CD14-positive monocyte (primary cell): Measurements from ENCODE around the gene ROGDI. TPM values are rescaled to one million over a fixed set of nuclear protein-coding genes. Genes with fewer than 3 reads are reported as not detected.

Source experiments
- DNase-seq, 3 donors: peaks; one replicate each; pipeline ENCODE4 v3.0.0-alpha.2; 2011 to 2022
- H2AFZ ChIP-seq: 2 replicates; pipeline ENCODE4 v1.6.0; 2012; ENCODE audit warnings: mild to moderate bottlenecking, low read depth, low read length, inconsistent platforms; ENCODE audit not compliant: insufficient read depth, poor library complexity, severe bottlenecking
- H3K27ac ChIP-seq, 2 donors: 1 replicate in 1 of 2; 2 replicates in 1 of 2; pipeline ENCODE4 v1.5.1; 2012 to 2013; ENCODE audit warnings: low read length in 2 of 2, control low read depth in 1 of 2, inconsistent platforms in 1 of 2, low read depth in 1 of 2, mild to moderate bottlenecking in 1 of 2
- H3K27me3 ChIP-seq, 2 donors: one replicate each; pipeline versions ENCODE4 v1.6.0 to v1.6.1; 2011 to 2013; ENCODE audit warnings: low read length in 2 of 2; ENCODE audit not compliant: control insufficient read depth in 2 of 2, insufficient read depth in 2 of 2
- H3K36me3 ChIP-seq, 2 donors: replicated peaks in 1 of 2; 1 replicate in 1 of 2; 2 replicates in 1 of 2; pipeline versions ENCODE4 v1.5.1 to v1.6.1; 2012 to 2013; ENCODE audit warnings: low read length in 2 of 2, control low read depth in 1 of 2, inconsistent platforms in 1 of 2, mild to moderate bottlenecking in 1 of 2; ENCODE audit not compliant: insufficient read depth in 2 of 2, control insufficient read depth in 1 of 2
- H3K4me1 ChIP-seq, 2 donors: 1 replicate in 1 of 2; 2 replicates in 1 of 2; pipeline versions ENCODE4 v1.5.1 to v1.6.1; 2012 to 2013; ENCODE audit warnings: low read length in 2 of 2, control low read depth in 1 of 2, inconsistent platforms in 1 of 2, mild to moderate bottlenecking in 1 of 2, moderate library complexity in 1 of 2; ENCODE audit not compliant: insufficient read depth in 2 of 2, control insufficient read depth in 1 of 2
- H3K4me2 ChIP-seq: replicated peaks from 2 replicates; pipeline ENCODE3; 2012; ENCODE audit warnings: low read length, moderate library complexity, mild to moderate bottlenecking; ENCODE audit not compliant: poor library complexity, severe bottlenecking; ENCODE audit errors: extremely low read depth
- H3K4me3 ChIP-seq, 3 experiments: fragments of 200-600 bp in 1 of 3; sonication (generic) in 1 of 3; replicated peaks in 1 of 3; 1 replicate in 2 of 3; 2 replicates in 1 of 3; pipeline ENCODE4 v1.5.1; 2011 to 2013; ENCODE audit warnings: low read length in 3 of 3, mild to moderate bottlenecking in 3 of 3, control low read depth in 2 of 3, low read depth in 2 of 3, inconsistent platforms in 1 of 3, moderate library complexity in 1 of 3
- H3K79me2 ChIP-seq: 2 replicates; pipeline ENCODE4 v1.6.0; 2012; ENCODE audit warnings: mild to moderate bottlenecking, control low read depth, inconsistent platforms, low read length, moderate library complexity; ENCODE audit not compliant: insufficient read depth
- H3K9ac ChIP-seq: 2 replicates; pipeline ENCODE4 v1.6.0; 2017; ENCODE audit warnings: low read length, mild to moderate bottlenecking; ENCODE audit not compliant: insufficient read depth, poor library complexity, severe bottlenecking
- H3K9me3 ChIP-seq, 2 donors: replicated peaks in 1 of 2; 1 replicate in 1 of 2; 2 replicates in 1 of 2; pipeline versions ENCODE4 v1.5.1 to v1.6.1; 2012 to 2013; ENCODE audit warnings: low read length in 2 of 2, control low read depth in 1 of 2; ENCODE audit not compliant: control insufficient read depth in 1 of 2, insufficient read depth in 1 of 2
- H4K20me1 ChIP-seq: 2 replicates; pipeline ENCODE4 v1.6.0; 2012; ENCODE audit warnings: mild to moderate bottlenecking, low read length, control low read depth, moderate library complexity; ENCODE audit not compliant: insufficient read depth
- H3K27ac Mint-ChIP-seq, 7 donors: one replicate each; pipeline ENCODE4 v1.8.0; 2020; ENCODE audit warnings: mild to moderate bottlenecking in 7 of 7, mixed read lengths in 7 of 7, moderate library complexity in 6 of 7, inconsistent platforms in 2 of 7
- H3K27me3 Mint-ChIP-seq, 3 donors: one replicate each; pipeline ENCODE4 v1.8.0; 2021 to 2022; ENCODE audit warnings: low read depth in 3 of 3, mild to moderate bottlenecking in 3 of 3, mixed read lengths in 3 of 3, moderate library complexity in 3 of 3, inconsistent platforms in 1 of 3
- H3K36me3 Mint-ChIP-seq, 2 donors: one replicate each; pipeline ENCODE4 v1.8.0; 2020; ENCODE audit warnings: mixed read lengths in 2 of 2, inconsistent platforms in 1 of 2, mild to moderate bottlenecking in 1 of 2
- H3K4me1 Mint-ChIP-seq: one replicate; pipeline ENCODE4 v1.8.0; 2020; ENCODE audit warnings: mild to moderate bottlenecking, mixed read lengths
- H3K4me3 Mint-ChIP-seq, 2 donors: one replicate each; pipeline ENCODE4 v1.8.0; 2020; ENCODE audit warnings: mild to moderate bottlenecking in 2 of 2, mixed read lengths in 2 of 2, moderate library complexity in 1 of 2
- H3K9me3 Mint-ChIP-seq, 7 donors: one replicate each; pipeline ENCODE4 v1.8.0; 2020 to 2022; ENCODE audit warnings: mixed read lengths in 7 of 7, mild to moderate bottlenecking in 6 of 7, moderate library complexity in 6 of 7, inconsistent platforms in 2 of 7
- WGBS: methylation state at CpG from one replicate; pipeline ENCODE4 v1.1.5; 2013; ENCODE audit warnings: missing lambda C conversion rate; ENCODE audit not compliant: insufficient coverage; 5-methylcytosine and 5-hydroxymethylcytosine counted together
- intact Hi-C, 2 donors: fragments of 100-400 bp; cut with micrococcal nuclease; formaldehyde crosslinking; loops; one replicate each; pipeline versions ENCODE4 v1.15.0 to v1.15.1; 2023
- polyA plus RNA-seq, 3 donors: library from polyadenylated mRNA; depleted of rRNA in 1 of 3; unstranded in 2 of 3; stranded (reverse) in 1 of 3; fragments of 300-500 nt in 2 of 3; fragments of >200 nt in 1 of 3; fragmentation: Illumina TruSeq in 2 of 3; gene quantifications; 1 replicate in 2 of 3; 2 replicates in 1 of 3; pipeline ENCODE4 v1.2.3, GENCODE V29; 2012 to 2021
- TF ChIP-seq, protein P1 (sequence below): fragments of 200-600 bp; IDR thresholded peaks from one replicate; pipeline ENCODE4 v1.8.0; 2022; ENCODE audit warnings: antibody characterized with exemption, mild to moderate bottlenecking

The ROGDI gene
- polyA plus RNA-seq, 3 donors = 40.9 to 126 (median 54.4) TPM

DNA sequence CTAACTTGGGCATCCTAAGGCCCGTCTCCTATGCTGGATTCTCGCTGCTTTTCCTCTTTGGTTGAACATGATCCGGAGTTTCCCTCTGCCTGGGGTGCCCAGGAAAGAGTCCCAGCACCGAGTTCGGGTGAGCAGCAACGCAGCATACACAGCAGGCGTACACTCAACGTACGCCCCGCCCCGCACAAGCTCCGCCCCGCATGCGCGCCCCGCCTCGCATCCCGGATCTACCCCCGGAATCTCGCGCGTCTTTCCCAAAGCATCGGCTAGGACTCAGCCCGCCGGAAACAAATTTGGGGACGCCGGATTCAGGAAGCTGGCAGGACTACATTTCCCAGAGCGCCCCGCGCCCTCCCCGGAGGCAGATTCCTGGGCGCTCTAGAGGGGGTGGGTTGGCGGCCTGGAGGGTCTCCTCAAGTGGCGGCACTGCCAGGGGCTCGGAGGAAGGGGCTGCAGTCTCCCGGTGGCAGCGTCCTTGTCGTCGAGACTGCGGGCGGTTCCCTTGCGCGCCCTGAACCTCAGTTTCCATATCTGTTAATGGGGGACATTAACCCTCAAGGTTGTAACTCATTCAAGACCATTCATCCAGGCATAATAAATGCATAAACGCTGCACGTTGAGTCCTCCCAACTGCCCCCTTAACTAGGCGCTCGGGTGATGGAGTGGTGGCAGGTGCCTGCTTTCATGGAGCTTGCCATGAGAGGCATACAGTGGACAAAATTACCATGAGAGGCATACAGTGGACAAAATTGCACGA is 33.7 kb downstream of the ROGDI start:
- peaks cover 4 to 5% of the 10 kb centered on the region in 2 donors for H3K36me3 ChIP-seq
- H3K9me3 Mint-ChIP-seq = no peaks in the 10 kb centered on the region
- peaks cover 1 to 5% (median 2%) of the 10 kb centered on the region in 3 donors for H3K27me3 Mint-ChIP-seq
- H3K4me2 ChIP-seq = peak overlapping the region; percentile 87
- H3K4me1 Mint-ChIP-seq = peaks cover 32% of the 10 kb centered on the region
- H3K9me3 ChIP-seq = no peaks in the 10 kb centered on the region
- H3K27ac ChIP-seq = peak overlapping the region; percentile 32 to 78
- H3K27ac Mint-ChIP-seq = peak overlapping the region; percentile 88 to 96 (median 93)
- peak; percentile 82 to 91 (median 82) for DNase-seq
- H4K20me1 ChIP-seq = no peaks in the 10 kb centered on the region
- peak overlapping the region; percentile 52 for H3K9ac ChIP-seq
- peak overlapping the region; percentile 88 to 97 for H3K4me3 Mint-ChIP-seq
- H3K4me1 ChIP-seq = peaks cover 25 to 36% of the 10 kb centered on the region in 2 donors
- peaks cover 3 to 16% of the 10 kb centered on the region in 2 donors for H3K36me3 Mint-ChIP-seq
- peak overlapping the region; percentile 84 for H2AFZ ChIP-seq
- WGBS = 1% methylated on average over 29 of the region's 48 CpGs
- intact Hi-C loops = loop anchor here (2.0 to 5.0 kb wide), 2 partner anchors 32 to 34 kb away; partner anchors contain the start of gene ROGDI (in 1 of the 2)
- TF ChIP-seq, protein P1, sequence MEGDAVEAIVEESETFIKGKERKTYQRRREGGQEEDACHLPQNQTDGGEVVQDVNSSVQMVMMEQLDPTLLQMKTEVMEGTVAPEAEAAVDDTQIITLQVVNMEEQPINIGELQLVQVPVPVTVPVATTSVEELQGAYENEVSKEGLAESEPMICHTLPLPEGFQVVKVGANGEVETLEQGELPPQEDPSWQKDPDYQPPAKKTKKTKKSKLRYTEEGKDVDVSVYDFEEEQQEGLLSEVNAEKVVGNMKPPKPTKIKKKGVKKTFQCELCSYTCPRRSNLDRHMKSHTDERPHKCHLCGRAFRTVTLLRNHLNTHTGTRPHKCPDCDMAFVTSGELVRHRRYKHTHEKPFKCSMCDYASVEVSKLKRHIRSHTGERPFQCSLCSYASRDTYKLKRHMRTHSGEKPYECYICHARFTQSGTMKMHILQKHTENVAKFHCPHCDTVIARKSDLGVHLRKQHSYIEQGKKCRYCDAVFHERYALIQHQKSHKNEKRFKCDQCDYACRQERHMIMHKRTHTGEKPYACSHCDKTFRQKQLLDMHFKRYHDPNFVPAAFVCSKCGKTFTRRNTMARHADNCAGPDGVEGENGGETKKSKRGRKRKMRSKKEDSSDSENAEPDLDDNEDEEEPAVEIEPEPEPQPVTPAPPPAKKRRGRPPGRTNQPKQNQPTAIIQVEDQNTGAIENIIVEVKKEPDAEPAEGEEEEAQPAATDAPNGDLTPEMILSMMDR = no peak
- H3K79me2 ChIP-seq = peaks cover 16% of the 10 kb centered on the region
- H3K27me3 ChIP-seq = no peaks in the 10 kb centered on the region
- H3K4me3 ChIP-seq = peak overlapping the region; percentile 62 to 82 (median 68)

DNA sequence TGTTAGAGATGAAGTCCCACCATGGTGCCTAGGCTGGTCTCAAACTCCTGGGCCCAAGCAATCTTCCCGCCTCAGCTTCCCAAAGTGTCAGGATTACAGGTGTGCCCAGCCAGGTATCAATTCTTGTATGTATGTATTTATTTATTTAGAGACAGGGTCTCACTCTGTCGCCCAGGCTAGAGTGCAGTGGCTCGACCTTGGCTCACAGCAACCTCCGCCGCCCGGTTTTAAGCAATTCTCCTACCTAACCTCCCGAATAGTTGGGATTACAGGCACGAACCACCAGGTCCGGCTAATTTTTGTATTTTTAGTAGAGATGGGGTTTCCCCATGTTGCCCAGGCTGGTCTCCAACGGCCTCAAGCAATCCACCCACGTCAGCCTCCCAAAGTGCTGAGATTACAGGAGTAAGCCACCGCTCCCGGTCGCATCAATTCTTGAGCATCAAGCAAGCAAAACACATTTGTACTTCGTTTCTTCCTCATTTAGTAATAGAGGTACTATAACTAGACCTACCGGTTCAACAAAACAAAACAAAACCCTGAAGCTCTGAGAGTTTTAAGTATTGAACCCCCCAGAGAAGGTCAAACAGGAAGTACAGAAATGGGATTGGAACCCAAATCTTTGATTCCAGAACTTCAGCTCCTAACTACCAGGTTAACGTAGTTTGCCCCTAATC is 34.4 kb downstream of the ROGDI start:
- Histone ChIP-seq H3K4me2 (peak overlapping the region; percentile 87), H3K4me3 (peak overlapping the region; percentile 62 to 82 (median 68)), H3K9me3 (no peaks in the 10 kb centered on the region), H4K20me1 (no peaks in the 10 kb centered on the region), H3K4me1 (peaks cover 25 to 36% of the 10 kb centered on the region in 2 donors), H3K9ac (peak overlapping the region; percentile 52), H2AFZ (peak overlapping the region; percentile 84), H3K27me3 (no peaks in the 10 kb centered on the region), H3K36me3 (peaks cover 11 to 12% of the 10 kb centered on the region in 2 donors), H3K27ac (peak overlapping the region; percentile 32 to 78), H3K79me2 (peaks cover 16% of the 10 kb centered on the region)
- TF ChIP-seq, protein P1 = no peak
- Mint-ChIP-seq H3K4me3 (peak overlapping the region; percentile 88 to 97), H3K36me3 (peaks cover 7 to 23% of the 10 kb centered on the region in 2 donors), H3K27ac (peak overlapping the region; percentile 88 to 96 (median 93)), H3K4me1 (peaks cover 32% of the 10 kb centered on the region), H3K9me3 (no peaks in the 10 kb centered on the region), H3K27me3 (peaks cover 1 to 5% (median 2%) of the 10 kb centered on the region in 3 donors)
- DNase-seq = peak in 2 of 3 donors; percentile 19 to 54
- intact Hi-C loops = loop anchor here (1.0 to 5.0 kb wide), 4 partner anchors 33 to 34 kb away; partner anchors contain the start of genes ANKS3 (in 2 of the 2), DNAAF8 (in 2 of the 2) and ROGDI (in 1 of the 2)
- WGBS = 50% methylated on average over 2 of the region's 17 CpGs
